ELR (cell line): Measurements from ENCODE around the gene PRAMEF25.
"Not testable (repeated sequence)": the region's sequence is repeated elsewhere in the genome, so short reads cannot be mapped to it uniquely, and the experiment has no call there.

Experiments used
- DNase-seq: peaks from one replicate; pipeline ENCODE4 v3.0.0-alpha.2; 2015; ENCODE audit warnings: low read depth

PRAMEF25 gene

DNA sequence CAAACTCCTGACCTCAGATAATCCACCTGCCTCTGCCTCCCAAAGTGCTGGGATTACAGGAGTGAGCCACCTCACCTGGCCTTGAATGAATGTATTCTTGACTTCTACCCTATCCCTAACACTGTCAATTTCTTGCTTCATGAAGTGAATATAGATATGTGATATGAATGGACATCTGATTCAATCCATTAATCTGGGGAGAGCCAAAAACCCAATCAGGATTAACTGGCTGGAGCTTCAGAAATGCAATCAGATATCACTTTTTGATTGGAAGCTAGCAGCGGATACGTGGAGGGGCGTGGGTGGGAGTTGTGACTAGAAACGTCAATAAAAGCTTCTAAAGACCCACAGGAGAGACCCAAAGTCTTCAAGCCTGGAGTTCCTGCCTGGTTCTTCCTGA is at the start of gene PRAMEF25:
PRAMEF25 (plus strand) TSS at position 301 of the 400 bp plus-strand sequence. CDS start 2,920 bp downstream, outside the sequence.
- not testable (repeated sequence) for DNase-seq

DNA sequence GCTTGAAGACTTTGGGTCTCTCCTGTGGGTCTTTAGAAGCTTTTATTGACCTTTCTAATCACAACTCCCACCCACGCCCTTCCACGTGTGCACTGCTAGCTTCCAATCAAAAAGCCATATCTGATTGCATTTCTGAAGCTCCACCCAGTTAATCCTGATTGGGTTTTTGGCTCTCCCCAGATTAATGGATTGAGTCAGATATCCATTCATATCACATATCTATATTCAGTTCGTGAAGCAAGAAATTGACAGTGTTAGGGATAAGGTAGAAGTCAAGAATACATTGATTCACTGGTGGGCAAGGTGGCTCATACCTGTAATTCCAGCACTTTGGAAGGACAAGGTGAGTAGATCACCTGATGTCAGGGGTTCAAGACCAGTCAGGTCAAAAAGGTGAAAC is 14.1 kb upstream of the PRAMEF25 start, which contains the start of gene PRAMEF27:
PRAMEF27 (minus strand) TSS at position 101 of the 400 bp plus-strand sequence. CDS start 2,916 bp downstream, outside the sequence.
- DNase-seq, result not testable (repeated sequence)

DNA sequence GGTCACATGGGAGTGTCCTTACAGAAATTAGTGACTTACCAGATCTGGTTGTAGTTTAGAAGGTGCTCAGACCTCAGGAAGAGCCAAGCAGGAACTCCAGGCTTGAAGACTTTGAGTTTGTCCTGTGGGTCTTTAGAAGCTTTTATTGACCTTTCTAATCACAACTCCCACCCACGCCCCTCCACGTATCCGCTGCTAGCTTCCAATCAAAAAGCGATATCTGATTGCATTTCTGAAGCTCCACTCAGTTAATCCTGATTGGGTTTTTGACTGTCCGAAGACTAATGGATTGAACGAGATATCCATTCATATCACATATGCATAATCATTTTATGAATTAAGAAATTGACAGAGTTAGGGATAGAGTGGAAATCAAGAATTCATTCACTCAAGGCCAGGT is 46.2 kb downstream of the PRAMEF25 start, which contains the start of gene HNRNPCL2:
HNRNPCL2 (minus strand) TSS at position 101 of the 400 bp plus-strand sequence. CDS start 454 bp downstream, outside the sequence.
- DNase-seq, result not testable (repeated sequence)
